NCI-H1417 (cell line): ENCODE data around the gene AGMO.

Source experiments
- DNase-seq, 3 experiments: peaks; one replicate each; lab custom pipeline; 2025; lab: John Stamatoyannopoulos, UW

Gene AGMO

DNA sequence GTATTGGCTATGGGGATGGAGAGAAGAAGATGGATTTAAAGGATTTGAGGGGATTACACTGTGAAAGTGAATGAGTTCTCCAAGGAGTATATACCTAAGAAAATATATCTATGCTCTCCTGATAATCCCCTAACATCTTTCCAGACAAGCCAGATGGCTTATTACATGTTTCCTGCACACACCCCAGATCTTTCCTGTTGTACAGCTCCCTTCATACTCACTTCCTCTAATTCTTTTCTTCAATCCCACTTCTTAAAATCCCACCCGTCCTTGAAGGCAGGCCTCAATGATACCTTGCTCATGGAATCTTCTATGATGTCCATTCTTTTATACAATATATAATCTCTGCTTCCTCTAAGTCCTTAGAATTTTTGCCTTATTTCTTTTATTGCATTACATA is 342.1 kb downstream of the AGMO start:
- DNase-seq = no peak

- DNase-seq = no peak
These were observed 343.6 kb downstream of the AGMO start for GRCh38 chr7:15218261-15218660.

GRCh38 chr7:15215616-15216015 is 346.2 kb downstream of the AGMO start:
- no peak for DNase-seq

- DNase-seq = no peak
These were observed 346.8 kb downstream of the AGMO start for GRCh38 chr7:15214976-15215375.

GRCh38 chr7:15213093-15213492 is 348.7 kb downstream of the AGMO start:
- DNase-seq = no peak

GRCh38 chr7:15209429-15209828 is 352.4 kb downstream of the AGMO start:
- no peak for DNase-seq

DNA sequence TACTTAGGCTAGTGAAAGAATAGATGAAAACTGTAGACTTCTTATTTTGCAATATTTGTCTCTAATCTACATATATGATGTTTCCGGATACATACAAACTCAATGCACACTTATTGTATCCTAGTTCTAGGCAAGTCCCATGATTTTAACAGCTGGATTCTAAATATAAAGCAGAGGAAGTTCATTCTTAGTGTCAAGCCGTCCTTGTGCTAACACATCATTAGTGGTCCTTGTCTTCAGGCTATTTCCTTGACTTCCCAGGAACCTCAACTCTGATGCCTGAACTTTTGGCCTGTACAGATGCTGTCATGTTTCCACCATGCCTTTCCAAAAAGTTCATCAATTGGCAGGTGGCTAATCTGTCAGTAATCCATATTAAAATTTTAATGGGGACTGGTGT is 357.4 kb downstream of the AGMO start:
- DNase-seq = no peak

DNA sequence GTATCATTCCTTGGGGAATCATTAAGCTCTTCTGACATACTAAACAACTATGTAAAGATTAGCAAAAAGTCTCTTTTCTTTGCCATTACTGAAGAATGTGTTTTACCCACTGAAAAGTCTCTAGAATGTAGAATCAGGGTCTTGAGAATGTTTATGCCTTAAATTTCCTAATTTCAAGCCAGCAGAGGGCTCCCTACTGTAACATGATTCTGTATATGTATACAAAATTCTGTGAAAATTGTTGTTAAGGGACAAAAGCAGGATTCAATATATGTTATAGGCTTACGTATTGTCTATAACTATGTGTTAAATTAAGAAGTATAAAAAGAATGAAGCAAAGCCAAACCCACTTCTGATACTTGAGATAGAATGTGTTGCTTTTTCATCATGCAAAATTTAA is 362.3 kb downstream of the AGMO start:
- peak in 1 of 3 experiments; percentile 46 for DNase-seq

DNA sequence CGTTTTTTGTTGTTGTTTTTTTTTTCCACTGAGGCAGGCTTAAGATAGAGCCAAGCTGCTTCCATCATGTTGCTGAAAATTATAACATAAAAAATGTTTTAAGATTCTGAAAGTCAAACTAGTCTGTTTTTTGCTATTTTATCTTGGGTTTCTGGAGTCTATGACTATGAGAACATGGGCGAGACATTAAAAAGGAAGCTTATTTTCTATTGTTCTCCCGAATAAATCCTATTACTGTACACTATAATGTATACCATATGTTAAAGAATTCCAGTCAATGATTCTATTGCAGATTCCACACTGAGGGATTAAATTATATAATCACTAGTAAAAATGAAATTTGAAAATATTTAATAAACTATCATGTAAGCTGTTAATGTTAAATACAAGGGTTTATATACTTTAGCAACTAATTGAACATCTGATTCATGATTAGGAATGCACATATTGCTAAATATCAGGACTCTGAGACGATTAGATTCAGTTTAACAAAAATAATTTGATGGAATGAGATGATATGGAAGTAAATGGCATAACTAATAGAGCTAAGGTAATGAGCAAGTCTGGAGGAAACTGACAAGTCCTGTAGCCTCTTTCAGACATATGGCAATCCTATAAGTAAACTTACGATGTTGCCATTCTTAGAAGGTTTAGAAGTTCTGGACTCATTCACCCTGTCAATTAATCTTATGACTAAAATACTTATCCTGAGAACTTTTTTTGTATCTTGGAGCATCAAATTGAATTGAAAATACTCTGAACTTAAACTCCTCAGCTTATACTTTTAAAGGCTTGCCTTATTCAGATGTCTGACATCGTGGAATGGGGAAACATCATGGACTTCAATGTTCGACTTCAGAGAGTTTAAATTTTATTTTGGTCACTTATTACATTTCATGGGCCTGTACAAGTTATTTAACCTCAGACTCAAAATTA is 364.5 kb downstream of the AGMO start:
- DNase-seq = no peak

- DNase-seq = no peak
These were observed 383.8 kb downstream of the AGMO start for GRCh38 chr7:15178065-15178464.

DNA sequence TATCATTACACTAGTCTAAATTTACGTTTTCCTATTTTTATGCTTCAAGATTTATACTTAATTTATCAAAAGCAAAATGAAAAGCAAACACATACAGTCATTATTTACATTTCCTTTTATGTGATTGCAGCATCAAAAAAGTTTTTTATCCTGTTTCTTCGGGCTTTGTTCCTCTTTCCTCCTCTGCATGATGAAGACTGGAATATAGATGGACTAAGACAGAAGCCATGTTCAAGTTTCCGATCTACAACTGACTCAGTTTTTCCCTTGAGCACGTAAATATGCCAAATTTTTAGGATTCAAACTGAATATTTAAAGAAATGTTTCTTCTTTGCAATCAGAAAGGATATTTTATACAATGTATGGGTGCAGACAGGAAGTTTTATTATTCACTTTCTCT is 385.7 kb downstream of the AGMO start:
- no peak for DNase-seq

DNA sequence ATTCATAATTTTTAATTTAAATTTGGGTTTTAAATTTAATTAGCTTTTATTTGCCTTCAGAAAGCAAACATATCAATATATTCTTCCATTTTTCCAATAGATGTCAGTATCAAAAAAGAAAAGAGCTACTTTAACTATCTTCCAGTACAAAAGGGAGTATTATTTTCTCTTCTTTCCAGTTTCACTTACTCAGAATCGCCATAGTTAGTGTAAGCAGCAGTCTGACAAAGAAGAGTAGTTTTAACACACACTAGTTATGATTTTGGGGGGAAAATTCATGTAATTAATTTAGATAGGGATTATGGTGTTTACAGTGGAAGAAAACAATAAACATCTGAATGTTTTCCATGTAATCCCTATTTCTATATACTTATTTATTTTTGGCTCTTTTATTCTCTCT is 386.7 kb downstream of the AGMO start:
- no peak for DNase-seq

- no peak for DNase-seq
These were observed 387.3 kb downstream of the AGMO start for GRCh38 chr7:15174485-15174884.

DNA sequence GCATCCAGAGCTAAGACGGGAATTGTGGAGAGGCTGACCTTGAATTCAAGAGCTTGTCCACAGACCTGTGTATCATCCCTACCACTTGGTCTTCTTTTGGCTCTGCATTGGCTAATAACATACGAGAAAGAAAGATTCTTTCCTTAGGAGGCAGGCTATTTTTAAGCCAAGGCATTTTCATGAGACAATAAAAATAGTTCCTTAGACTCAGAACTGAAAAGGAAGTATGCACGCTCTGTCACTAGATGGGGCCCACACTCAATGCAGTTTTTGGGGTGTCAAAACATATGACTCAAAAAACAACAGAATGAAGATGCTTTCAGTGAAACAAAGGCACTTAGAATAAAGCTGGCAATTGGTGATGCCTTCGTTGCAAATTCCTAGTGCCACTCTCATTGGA is 393.3 kb downstream of the AGMO start:
- no peak for DNase-seq

- DNase-seq = peak in 2 of 3 experiments; percentile 11 to 44
These were observed 393.9 kb downstream of the AGMO start for GRCh38 chr7:15167912-15168311.

- DNase-seq = no peak
These were observed 395.2 kb downstream of the AGMO start for GRCh38 chr7:15166620-15167019.

DNA sequence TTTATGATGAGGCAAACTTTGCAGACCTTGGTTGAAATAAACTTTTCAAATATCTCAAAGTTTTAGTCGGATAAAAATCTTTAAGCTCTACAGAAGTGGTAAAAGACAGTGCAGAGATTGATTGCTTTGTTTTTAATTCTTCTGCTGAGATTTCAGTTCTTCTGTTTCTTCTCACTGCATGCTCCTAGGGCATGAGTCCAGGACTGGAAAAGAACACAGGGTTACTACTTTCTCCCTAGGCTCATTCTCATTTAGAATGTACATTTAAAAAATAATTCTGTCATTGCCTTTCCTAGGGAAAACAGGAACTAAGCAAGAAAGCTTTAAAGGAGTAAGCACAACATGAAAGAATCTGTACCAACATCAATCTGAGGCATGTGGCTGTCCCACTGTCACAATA is 402.6 kb downstream of the AGMO start:
- no peak for DNase-seq

DNA sequence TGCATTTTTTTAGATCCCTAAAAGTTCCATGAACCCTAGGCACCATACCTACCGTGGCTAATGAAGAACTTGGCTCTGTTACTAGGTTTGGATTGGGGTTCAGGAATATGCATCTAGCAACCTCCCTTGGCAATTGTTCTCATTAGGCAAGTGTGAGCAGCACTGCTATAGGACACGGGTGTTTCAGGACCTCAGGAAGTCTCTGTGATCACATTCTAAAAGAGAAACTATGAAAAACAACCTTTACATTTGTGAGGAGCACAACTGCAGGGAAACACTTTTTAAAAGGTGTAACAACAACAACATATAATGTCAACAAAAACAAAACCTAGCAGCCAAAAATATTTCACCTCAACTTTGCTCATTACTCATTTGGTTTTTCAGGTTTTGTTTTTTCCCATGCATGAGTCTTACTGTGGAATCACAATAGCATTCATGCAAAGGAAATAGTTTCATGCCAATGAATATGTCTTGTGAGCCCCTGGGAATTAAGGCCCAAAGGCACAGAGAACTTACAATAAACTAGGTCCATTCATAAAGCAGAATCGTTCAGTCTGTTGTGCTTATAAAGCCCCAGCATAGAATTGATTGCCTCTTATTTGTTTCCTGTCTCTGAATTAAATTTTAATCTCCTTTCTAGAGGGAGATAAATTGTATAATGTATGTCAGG is 403.5 kb downstream of the AGMO start:
- DNase-seq = no peak
